HEK293T (cell line): ENCODE data around the gene MEGF9.

Experiments
- CTCF ChIA-PET: fragments of 350-600 bp; formaldehyde crosslinking; extraction: SDS; loops from one replicate; lab custom pipeline; 2021; ENCODE audit warnings: antibody characterized with exemption, inconsistent platforms; lab: Yijun Ruan, JAX
- POLR2A ChIA-PET: fragments of 350-600 bp; formaldehyde crosslinking; extraction: SDS; loops from one replicate; lab custom pipeline; 2020; ENCODE audit warnings: antibody characterized with exemption, inconsistent platforms; lab: Yijun Ruan, JAX
- DNase-seq: peaks from one replicate; pipeline ENCODE4 v3.0.0; 2012; ENCODE audit warnings: mixed read lengths; ENCODE audit errors: extremely low spot score
- ARNT ChIP-seq: fragments of 450-650 bp; IDR thresholded peaks from 2 replicates; pipeline ENCODE4 v1.6.1; 2017; ENCODE audit warnings: mild to moderate bottlenecking
- BHLHE40 ChIP-seq: fragments of 450-650 bp; IDR thresholded peaks from 2 replicates; pipeline ENCODE4 v1.6.1; 2016; ENCODE audit warnings: mild to moderate bottlenecking, moderate library complexity, borderline replicate concordance
- CTBP1 ChIP-seq: fragments of 450-650 bp; IDR thresholded peaks from 2 replicates; pipeline ENCODE4 v1.6.1; 2016; ENCODE audit warnings: borderline replicate concordance
- ELF4 ChIP-seq: fragments of 450-650 bp; IDR thresholded peaks from 2 replicates; pipeline ENCODE4 v1.6.1; 2017; ENCODE audit warnings: antibody characterized with exemption
- FOXA1 ChIP-seq: fragments of 450-650 bp; IDR thresholded peaks from 2 replicates; pipeline ENCODE4 v1.6.1; 2016; ENCODE audit warnings: mild to moderate bottlenecking
- FOXK2 ChIP-seq: fragments of 450-650 bp; IDR thresholded peaks from 2 replicates; pipeline ENCODE4 v1.6.1; 2016; ENCODE audit warnings: mild to moderate bottlenecking
- FOXM1 ChIP-seq: fragments of 450-650 bp; IDR thresholded peaks from 2 replicates; pipeline ENCODE4 v1.6.1; 2017; ENCODE audit warnings: mild to moderate bottlenecking, borderline replicate concordance
- HDGF ChIP-seq: fragments of 450-650 bp; IDR thresholded peaks from 2 replicates; pipeline ENCODE4 v1.6.1; 2017; ENCODE audit warnings: antibody characterized with exemption, borderline replicate concordance
- L3MBTL2 ChIP-seq: fragments of 450-650 bp; conservative IDR thresholded peaks from 2 replicates; pipeline ENCODE4 v1.6.1; 2016; ENCODE audit warnings: mild to moderate bottlenecking
- LEF1 ChIP-seq: fragments of 450-650 bp; IDR thresholded peaks from 2 replicates; pipeline ENCODE4 v1.6.1; 2017; ENCODE audit warnings: mild to moderate bottlenecking, borderline replicate concordance
- NFRKB ChIP-seq: fragments of 450-650 bp; IDR thresholded peaks from 2 replicates; pipeline ENCODE4 v1.6.1; 2016; ENCODE audit warnings: mild to moderate bottlenecking, moderate library complexity
- SP1 ChIP-seq: fragments of 450-650 bp; IDR thresholded peaks from 2 replicates; pipeline ENCODE4 v1.6.1; 2017
- SUZ12 ChIP-seq: fragments of 450-650 bp; IDR thresholded peaks from 2 replicates; pipeline ENCODE4 v1.6.1; 2016; ENCODE audit warnings: mild to moderate bottlenecking
- TARDBP ChIP-seq: fragments of 450-650 bp; IDR thresholded peaks from 2 replicates; pipeline ENCODE4 v1.6.1; 2016
- ZNF384 ChIP-seq: fragments of 450-650 bp; IDR thresholded peaks from 2 replicates; pipeline ENCODE4 v1.6.1; 2016
- TF ChIP-seq, protein P1 (sequence below): fragments of 450-650 bp; IDR thresholded peaks from 2 replicates; pipeline ENCODE4 v1.6.1; 2016

Gene MEGF9

GRCh38 chr9:120663380-120663779, 50.9 kb downstream of the MEGF9 start:
- ChIA-PET POLR2A (no interaction called here), CTCF (no interaction called here)
- TF ChIP-seq FOXA1 (no peak), HDGF (no peak)
- DNase-seq, result no peak

DNA sequence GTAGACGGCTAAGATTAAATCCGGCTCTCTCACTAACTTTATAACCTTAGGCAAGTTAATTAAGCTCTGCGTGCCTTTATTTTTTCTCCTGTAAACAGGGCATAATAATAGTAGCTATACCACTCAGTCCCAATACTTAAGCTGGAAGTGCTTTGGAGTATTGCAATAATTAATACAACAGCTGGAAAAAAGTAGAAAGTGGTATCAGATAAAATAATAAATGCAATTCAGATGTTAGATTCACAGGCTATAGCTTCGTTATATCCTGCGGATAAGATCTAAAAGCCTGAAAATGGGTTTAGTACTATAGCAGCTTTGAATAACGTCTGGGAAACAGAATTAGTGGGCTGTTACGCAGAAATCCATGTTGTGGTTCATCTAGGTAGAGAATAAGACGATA, 51.8 kb downstream of the MEGF9 start:
- CTCF ChIA-PET, result no interaction called here
- TF ChIP-seq NFRKB, result no peak

GRCh38 chr9:120659676-120660075, 54.6 kb downstream of the MEGF9 start:
- no peak for DNase-seq
- TF ChIP-seq CTBP1, result no peak
- TF ChIP-seq, protein P1, sequence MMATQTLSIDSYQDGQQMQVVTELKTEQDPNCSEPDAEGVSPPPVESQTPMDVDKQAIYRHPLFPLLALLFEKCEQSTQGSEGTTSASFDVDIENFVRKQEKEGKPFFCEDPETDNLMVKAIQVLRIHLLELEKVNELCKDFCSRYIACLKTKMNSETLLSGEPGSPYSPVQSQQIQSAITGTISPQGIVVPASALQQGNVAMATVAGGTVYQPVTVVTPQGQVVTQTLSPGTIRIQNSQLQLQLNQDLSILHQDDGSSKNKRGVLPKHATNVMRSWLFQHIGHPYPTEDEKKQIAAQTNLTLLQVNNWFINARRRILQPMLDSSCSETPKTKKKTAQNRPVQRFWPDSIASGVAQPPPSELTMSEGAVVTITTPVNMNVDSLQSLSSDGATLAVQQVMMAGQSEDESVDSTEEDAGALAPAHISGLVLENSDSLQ, result peak; percentile 63
- ChIA-PET POLR2A (no interaction called here), CTCF (no interaction called here)

More for the DNA sequence above, 51.8 kb downstream of the MEGF9 start:
- no peak for DNase-seq
- POLR2A ChIA-PET, result interaction anchor here (1.0 kb wide), 1 partner anchor 9 kb away, joined by 3 read pairs; no protein-coding TSS in a partner anchor

GRCh38 chr9:120659209-120659608, 55.1 kb downstream of the MEGF9 start:
- DNase-seq, result no peak
- POLR2A ChIA-PET, result no interaction called here
- CTCF ChIA-PET, result interaction anchor here (0.6 kb wide), 1 partner anchor 33 kb away, joined by 5 read pairs; no protein-coding TSS in a partner anchor
- no peak for TF ChIP-seq NFRKB
- TF ChIP-seq LEF1, result no peak
- TF ChIP-seq SP1, result no peak
- TF ChIP-seq FOXA1, result no peak
- TF ChIP-seq CTBP1, result no peak
- no peak for TF ChIP-seq HDGF
- TF ChIP-seq ZNF384, result no peak
- no peak for TF ChIP-seq L3MBTL2
- no peak for TF ChIP-seq ARNT
- TF ChIP-seq FOXM1, result no peak
- no peak for TF ChIP-seq TARDBP
- TF ChIP-seq FOXK2, result no peak
- TF ChIP-seq BHLHE40, result no peak
- TF ChIP-seq SUZ12, result no peak
- TF ChIP-seq, protein P1, result no peak
- TF ChIP-seq ELF4, result no peak

GRCh38 chr9:120655005-120655622, 59.2 kb downstream of the MEGF9 start:
- no peak for TF ChIP-seq ZNF384
- no peak for TF ChIP-seq SP1
- TF ChIP-seq FOXM1, result no peak
- TF ChIP-seq L3MBTL2, result no peak
- TF ChIP-seq SUZ12, result no peak
- no peak for TF ChIP-seq LEF1
- no peak for TF ChIP-seq NFRKB
- no peak for TF ChIP-seq HDGF
- TF ChIP-seq, protein P1, result no peak
- TF ChIP-seq FOXK2, result no peak
- no peak for TF ChIP-seq BHLHE40
- no peak for TF ChIP-seq CTBP1
- TF ChIP-seq TARDBP, result no peak
- no peak for TF ChIP-seq ELF4
- ChIA-PET POLR2A (no interaction called here), CTCF (no interaction called here)
- no peak for DNase-seq

- no peak for DNase-seq
- POLR2A ChIA-PET, result interaction anchor here (0.7 kb wide), 1 partner anchor 8 kb away, joined by 3 read pairs; no protein-coding TSS in a partner anchor
- no peak for TF ChIP-seq FOXK2
- CTCF ChIA-PET, result no interaction called here
Observed at GRCh38 chr9:120654272-120654671, 60.0 kb downstream of the MEGF9 start.

- POLR2A ChIA-PET, result interaction anchor here (0.7 kb wide), 1 partner anchor 9 kb away, joined by 3 read pairs; no protein-coding TSS in a partner anchor
Observed at GRCh38 chr9:120653762-120654161, 60.5 kb downstream of the MEGF9 start.

More at GRCh38 chr9:120653762-120654161, 60.5 kb downstream of the MEGF9 start:
- CTCF ChIA-PET, result no interaction called here
- TF ChIP-seq ZNF384 (no peak), SUZ12 (no peak), L3MBTL2 (no peak)
- TF ChIP-seq, protein P1, result no peak
- no peak for DNase-seq
